Measurements from ENCODE around the gene TYMP.

The TYMP gene

GRCh38 chr22:50504369-50505211 lies 25.2 kb downstream of the TYMP start:
- DNase-seq, result no peak

- DNase-seq, result no peak
Observed at GRCh38 chr22:50503475-50504145, 26.2 kb downstream of the TYMP start.

GRCh38 chr22:50502628-50503474 lies 27.0 kb downstream of the TYMP start:
- DNase-seq, result no peak

- DNase-seq, result no peak
Observed at GRCh38 chr22:50502096-50502495, 27.7 kb downstream of the TYMP start.

GRCh38 chr22:50500452-50500851 lies 29.4 kb downstream of the TYMP start:
- no peak for DNase-seq

GRCh38 chr22:50498322-50498890 lies 31.4 kb downstream of the TYMP start:
- peak; percentile 66 for DNase-seq

- DNase-seq, result no peak
Observed at GRCh38 chr22:50497093-50497492, 32.7 kb downstream of the TYMP start.

- no peak for DNase-seq
Observed at GRCh38 chr22:50490531-50491308, 39.1 kb downstream of the TYMP start.

GRCh38 chr22:50489363-50490243 lies 40.2 kb downstream of the TYMP start:
- DNase-seq, result no peak

GRCh38 chr22:50488886-50489285 lies 40.9 kb downstream of the TYMP start:
- no peak for DNase-seq

- DNase-seq, result no peak
Observed at GRCh38 chr22:50488006-50488677, 41.7 kb downstream of the TYMP start.

GRCh38 chr22:50487290-50488005 lies 42.4 kb downstream of the TYMP start:
- DNase-seq, result no peak

- no peak for DNase-seq
Observed at GRCh38 chr22:50486561-50487289, 43.1 kb downstream of the TYMP start, which contains the start of gene MIOX. Gene MIOX, plus strand, starts transcription at chr22:50486859. Its CDS starts 39 bp downstream, at chr22:50486898.

GRCh38 chr22:50485221-50486131 lies 44.3 kb downstream of the TYMP start:
- no peak for DNase-seq

GRCh38 chr22:50483977-50484853 lies 45.6 kb downstream of the TYMP start:
- DNase-seq, result no peak

GRCh38 chr22:50483556-50483955 lies 46.3 kb downstream of the TYMP start:
- no peak for DNase-seq

GRCh38 chr22:50483106-50483505 lies 46.7 kb downstream of the TYMP start:
- DNase-seq, result no peak

Data from midbrain (tissue), 1 donor.